Activated naive CD8-positive, alpha-beta T cell treated with anti-CD3 and anti-CD28 coated beads, Interleukin-2, amount 50 U/mL, for 24 hours (primary cell): ENCODE results near the gene CRLF2.
"Not testable (repeated sequence)": the region's sequence is repeated elsewhere in the genome, so short reads cannot be mapped to it uniquely, and the experiment has no call there.

Experiments used
- ATAC-seq: fragments of 150-1000 bp; cut with Tn5 transposase; one replicate; pipeline ENCODE4 v1.10.0; 2021
- DNase-seq: peaks from one replicate; pipeline ENCODE4 v3.0.0; 2021
- H3K27ac Mint-ChIP-seq: one replicate; pipeline ENCODE4 v1.8.0; 2021; ENCODE audit warnings: mild to moderate bottlenecking, mixed read lengths
- H3K27me3 Mint-ChIP-seq: one replicate; pipeline ENCODE4 v1.8.0; 2021; ENCODE audit warnings: mixed read lengths
- H3K36me3 Mint-ChIP-seq: one replicate; pipeline ENCODE4 v1.8.0; 2021; ENCODE audit warnings: low read depth, mixed read lengths
- H3K4me1 Mint-ChIP-seq: one replicate; pipeline ENCODE4 v1.8.0; 2021; ENCODE audit warnings: mixed read lengths
- H3K4me3 Mint-ChIP-seq: one replicate; pipeline ENCODE4 v1.8.0; 2021; ENCODE audit warnings: mild to moderate bottlenecking, moderate library complexity, mixed read lengths
- H3K9me3 Mint-ChIP-seq: one replicate; pipeline ENCODE4 v1.8.0; 2021; ENCODE audit warnings: mixed read lengths

CRLF2 gene

GRCh38 chrX:1226249-1226648 is 13.8 kb upstream of the CRLF2 start:
- no peak for DNase-seq
- no peak overlapping the region for H3K27ac Mint-ChIP-seq
- H3K4me3 Mint-ChIP-seq = no peak overlapping the region

GRCh38 chrX:1224954-1225353 is 12.5 kb upstream of the CRLF2 start:
- Mint-ChIP-seq H3K27me3 (no peaks in the 10 kb centered on the region), H3K4me3 (no peak overlapping the region), H3K36me3 (peaks cover 4% of the 10 kb centered on the region), H3K4me1 (peaks cover 10% of the 10 kb centered on the region), H3K27ac (no peak overlapping the region), H3K9me3 (peaks cover 38% of the 10 kb centered on the region)
- no peak for DNase-seq
- ATAC-seq = peak; percentile 90

More at GRCh38 chrX:1226249-1226648, 13.8 kb upstream of the CRLF2 start:
- H3K36me3 Mint-ChIP-seq = peaks cover 4% of the 10 kb centered on the region
- H3K9me3 Mint-ChIP-seq = peaks cover 38% of the 10 kb centered on the region
- peaks cover 10% of the 10 kb centered on the region for H3K4me1 Mint-ChIP-seq
- no peaks in the 10 kb centered on the region for H3K27me3 Mint-ChIP-seq
- no peak for ATAC-seq

GRCh38 chrX:1223242-1223600 is 10.8 kb upstream of the CRLF2 start:
- no peak for DNase-seq
- Mint-ChIP-seq H3K27me3 (no peaks in the 10 kb centered on the region), H3K4me1 (peaks cover 7% of the 10 kb centered on the region), H3K9me3 (peaks cover 38% of the 10 kb centered on the region), H3K4me3 (no peak overlapping the region), H3K36me3 (peaks cover 4% of the 10 kb centered on the region), H3K27ac (no peak overlapping the region)
- ATAC-seq = no peak

- Mint-ChIP-seq H3K4me3 (no peak overlapping the region), H3K4me1 (peaks cover 6% of the 10 kb centered on the region), H3K27ac (no peak overlapping the region), H3K9me3 (peaks cover 37% of the 10 kb centered on the region), H3K36me3 (peaks cover 4% of the 10 kb centered on the region), H3K27me3 (no peaks in the 10 kb centered on the region)
- no peak for ATAC-seq
- DNase-seq = no peak
These were observed 10.2 kb upstream of the CRLF2 start for GRCh38 chrX:1222531-1223241.

GRCh38 chrX:1221296-1221845 is 8.9 kb upstream of the CRLF2 start:
- ATAC-seq (no peak), DNase-seq (no peak)
- H3K9me3 Mint-ChIP-seq = peaks cover 24% of the 10 kb centered on the region
- H3K27ac Mint-ChIP-seq = no peak overlapping the region
- peaks cover 2% of the 10 kb centered on the region for H3K27me3 Mint-ChIP-seq
- peaks cover 6% of the 10 kb centered on the region for H3K4me1 Mint-ChIP-seq
- H3K4me3 Mint-ChIP-seq = no peak overlapping the region
- H3K36me3 Mint-ChIP-seq = peaks cover 4% of the 10 kb centered on the region

GRCh38 chrX:1218286-1218685 is 5.8 kb upstream of the CRLF2 start:
- Mint-ChIP-seq H3K4me3 (no peak overlapping the region), H3K36me3 (peaks cover 2% of the 10 kb centered on the region), H3K27me3 (peaks cover 16% of the 10 kb centered on the region), H3K27ac (no peak overlapping the region), H3K4me1 (peaks cover 6% of the 10 kb centered on the region), H3K9me3 (peaks cover 9% of the 10 kb centered on the region)
- no peak for ATAC-seq
- no peak for DNase-seq

- Mint-ChIP-seq H3K9me3 (peaks cover 7% of the 10 kb centered on the region), H3K36me3 (peaks cover 2% of the 10 kb centered on the region), H3K4me3 (no peak overlapping the region), H3K4me1 (peaks cover 14% of the 10 kb centered on the region), H3K27ac (no peak overlapping the region), H3K27me3 (peaks cover 26% of the 10 kb centered on the region)
- ATAC-seq (no peak), DNase-seq (no peak)
These were observed 2.8 kb upstream of the CRLF2 start for GRCh38 chrX:1215123-1215823.

- Mint-ChIP-seq H3K4me3 (no peak overlapping the region), H3K9me3 (peaks cover 7% of the 10 kb centered on the region), H3K27ac (no peak overlapping the region)
These were observed 1.5 kb upstream of the CRLF2 start for GRCh38 chrX:1213971-1214370.

GRCh38 chrX:1210844-1211243 is 1.6 kb downstream of the CRLF2 start:
- Mint-ChIP-seq H3K27me3 (peaks cover 37% of the 10 kb centered on the region), H3K4me1 (peaks cover 41% of the 10 kb centered on the region), H3K36me3 (peaks cover 2% of the 10 kb centered on the region), H3K4me3 (no peak overlapping the region), H3K9me3 (peaks cover 7% of the 10 kb centered on the region), H3K27ac (no peak overlapping the region)
- ATAC-seq (no peak), DNase-seq (no peak)

More at GRCh38 chrX:1213971-1214370, 1.5 kb upstream of the CRLF2 start:
- DNase-seq = no peak
- H3K4me1 Mint-ChIP-seq = peaks cover 21% of the 10 kb centered on the region
- peaks cover 2% of the 10 kb centered on the region for H3K36me3 Mint-ChIP-seq
- peaks cover 37% of the 10 kb centered on the region for H3K27me3 Mint-ChIP-seq
- ATAC-seq = no peak

GRCh38 chrX:1207496-1208025 is 4.9 kb downstream of the CRLF2 start:
- DNase-seq (no peak), ATAC-seq (no peak)
- Mint-ChIP-seq H3K4me3 (peak overlapping the region; percentile 30), H3K27me3 (peaks cover 26% of the 10 kb centered on the region), H3K4me1 (peaks cover 42% of the 10 kb centered on the region), H3K36me3 (peaks cover 2% of the 10 kb centered on the region), H3K27ac (peak overlapping the region; percentile 78), H3K9me3 (peaks cover 7% of the 10 kb centered on the region)

- DNase-seq (peak; percentile 24), ATAC-seq (peak; percentile 14)
- H3K27ac Mint-ChIP-seq = no peak overlapping the region
- H3K4me1 Mint-ChIP-seq = peaks cover 35% of the 10 kb centered on the region
- no peaks in the 10 kb centered on the region for H3K36me3 Mint-ChIP-seq
- H3K27me3 Mint-ChIP-seq = peaks cover 23% of the 10 kb centered on the region
- H3K9me3 Mint-ChIP-seq = peaks cover 5% of the 10 kb centered on the region
- peak overlapping the region; percentile 65 for H3K4me3 Mint-ChIP-seq
These were observed 6.5 kb downstream of the CRLF2 start for GRCh38 chrX:1205681-1206611.

- H3K4me3 Mint-ChIP-seq = no peak overlapping the region
- DNase-seq = no peak
- ATAC-seq = no peak
- H3K27ac Mint-ChIP-seq = no peak overlapping the region
- peaks cover 15% of the 10 kb centered on the region for H3K4me1 Mint-ChIP-seq
- H3K36me3 Mint-ChIP-seq = no peaks in the 10 kb centered on the region
- peaks cover 2% of the 10 kb centered on the region for H3K27me3 Mint-ChIP-seq
- no peaks in the 10 kb centered on the region for H3K9me3 Mint-ChIP-seq
These were observed 10.2 kb downstream of the CRLF2 start for GRCh38 chrX:1202251-1202650.

- no peak for ATAC-seq
- Mint-ChIP-seq H3K9me3 (no peaks in the 10 kb centered on the region), H3K4me1 (no peaks in the 10 kb centered on the region), H3K27ac (no peak overlapping the region), H3K4me3 (no peak overlapping the region), H3K36me3 (no peaks in the 10 kb centered on the region), H3K27me3 (no peaks in the 10 kb centered on the region)
- no peak for DNase-seq
These were observed 16.0 kb downstream of the CRLF2 start for GRCh38 chrX:1196436-1196835.

GRCh38 chrX:1192196-1192595 is 20.3 kb downstream of the CRLF2 start:
- not testable (repeated sequence) for H3K4me3 Mint-ChIP-seq, H3K36me3 Mint-ChIP-seq, DNase-seq, H3K4me1 Mint-ChIP-seq, H3K27ac Mint-ChIP-seq, ATAC-seq, H3K9me3 Mint-ChIP-seq, H3K27me3 Mint-ChIP-seq
